Astrocyte of the cerebellum (primary cell): Measurements from ENCODE around the gene NT5DC3.

ENCODE experiments used
- DNase-seq: peaks from one replicate; pipeline ENCODE4 v3.0.0-alpha.2; 2011; ENCODE audit warnings: low read depth
- H3K4me3 ChIP-seq: 2 replicates; pipeline ENCODE4 v1.5.1; 2011; ENCODE audit warnings: mild to moderate bottlenecking, low read depth, low read length, moderate library complexity
- in situ Hi-C: cut with HindIII; loops from 2 replicates; pipeline ENCODE4 v1.10.0; 2017; ENCODE audit warnings: low sequenced_read_pairs
- TF ChIP-seq, protein P1 (sequence below): IDR thresholded peaks from 2 replicates; pipeline ENCODE4 v1.5.1; 2012; ENCODE audit warnings: low read length, low read depth, moderate library complexity, mild to moderate bottlenecking; ENCODE audit errors: missing control alignments

Gene NT5DC3

GRCh38 chr12:103850429-103850828, 9.4 kb upstream of the NT5DC3 start:
- H3K4me3 ChIP-seq: no peak overlapping the region
- TF ChIP-seq, protein P1, sequence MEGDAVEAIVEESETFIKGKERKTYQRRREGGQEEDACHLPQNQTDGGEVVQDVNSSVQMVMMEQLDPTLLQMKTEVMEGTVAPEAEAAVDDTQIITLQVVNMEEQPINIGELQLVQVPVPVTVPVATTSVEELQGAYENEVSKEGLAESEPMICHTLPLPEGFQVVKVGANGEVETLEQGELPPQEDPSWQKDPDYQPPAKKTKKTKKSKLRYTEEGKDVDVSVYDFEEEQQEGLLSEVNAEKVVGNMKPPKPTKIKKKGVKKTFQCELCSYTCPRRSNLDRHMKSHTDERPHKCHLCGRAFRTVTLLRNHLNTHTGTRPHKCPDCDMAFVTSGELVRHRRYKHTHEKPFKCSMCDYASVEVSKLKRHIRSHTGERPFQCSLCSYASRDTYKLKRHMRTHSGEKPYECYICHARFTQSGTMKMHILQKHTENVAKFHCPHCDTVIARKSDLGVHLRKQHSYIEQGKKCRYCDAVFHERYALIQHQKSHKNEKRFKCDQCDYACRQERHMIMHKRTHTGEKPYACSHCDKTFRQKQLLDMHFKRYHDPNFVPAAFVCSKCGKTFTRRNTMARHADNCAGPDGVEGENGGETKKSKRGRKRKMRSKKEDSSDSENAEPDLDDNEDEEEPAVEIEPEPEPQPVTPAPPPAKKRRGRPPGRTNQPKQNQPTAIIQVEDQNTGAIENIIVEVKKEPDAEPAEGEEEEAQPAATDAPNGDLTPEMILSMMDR: no peak
- in situ Hi-C loops: loop anchor here (25.0 kb wide), 1 partner anchor 288 kb away; no protein-coding TSS in a partner anchor
- DNase-seq: no peak

GRCh38 chr12:103848917-103849491, 8.0 kb upstream of the NT5DC3 start:
- TF ChIP-seq, protein P1: no peak
- DNase-seq: no peak
- no peak overlapping the region for H3K4me3 ChIP-seq
- in situ Hi-C loops: no loop called here

- TF ChIP-seq, protein P1: no peak
- in situ Hi-C loops: no loop called here
- DNase-seq: no peak
- H3K4me3 ChIP-seq: no peak overlapping the region
Measured at GRCh38 chr12:103848143-103848542, 7.1 kb upstream of the NT5DC3 start.

- H3K4me3 ChIP-seq: no peak overlapping the region
- in situ Hi-C loops: no loop called here
- no peak for DNase-seq
- TF ChIP-seq, protein P1: no peak
Measured at GRCh38 chr12:103846415-103846814, 5.4 kb upstream of the NT5DC3 start.

- in situ Hi-C loops: no loop called here
- TF ChIP-seq, protein P1: no peak
- DNase-seq: no peak
- H3K4me3 ChIP-seq: no peak overlapping the region
Measured at GRCh38 chr12:103844305-103844704, 3.3 kb upstream of the NT5DC3 start.

- H3K4me3 ChIP-seq: peak overlapping the region; percentile 87
- in situ Hi-C loops: no loop called here
- TF ChIP-seq, protein P1: no peak
- peak; percentile 92 for DNase-seq
Measured at GRCh38 chr12:103841690-103842584, 903 bp upstream of the NT5DC3 start.
